ENCODE results near the gene BTG2. TPM values are rescaled to one million over a fixed set of nuclear protein-coding genes. Genes with fewer than 3 reads are reported as not detected.

BTG2 gene
- total RNA-seq, 1 experiment from 2014 or later = 2.9 TPM

GRCh38 chr1:203304391-203304918, 864 bp upstream of the BTG2 start:
- WGBS (ENCODE audit: extremely low coverage, insufficient read length, low lambda C conversion rate) = no CpG with 5 or more reads among the region's 9 CpGs
- H4K5ac ChIP-seq (ENCODE audit: insufficient read length, low read depth, low read length) = no peak overlapping the region
- H3K27me3 ChIP-seq (ENCODE audit: insufficient read depth, low read length) = peaks cover 75% of the 10 kb centered on the region
- no peak overlapping the region for H3K27ac Mint-ChIP-seq
- H3K4ac ChIP-seq (ENCODE audit: low read depth, low read length) = no peak overlapping the region
- no peak overlapping the region for H2BK15ac ChIP-seq (ENCODE audit: low read depth, low read length)
- H3K56ac ChIP-seq (ENCODE audit: insufficient read length, low read depth, low read length) = no peak overlapping the region
- no peak overlapping the region for H2BK120ac ChIP-seq (ENCODE audit: low read depth, low read length, poor library complexity, severe bottlenecking)
- peaks cover 98% of the 10 kb centered on the region for H3K27me3 Mint-ChIP-seq (ENCODE audit: low read depth)
- H3K9me3 ChIP-seq (ENCODE audit: control insufficient read depth, low read depth, low read length) = no peaks in the 10 kb centered on the region
- no peaks in the 10 kb centered on the region for H3K36me3 Mint-ChIP-seq (ENCODE audit: insufficient read depth in 1 of 3, low read depth in 3 of 3)
- no peak overlapping the region for H2BK12ac ChIP-seq (ENCODE audit: insufficient read length, low read depth, low read length)
- H4K20me1 ChIP-seq (ENCODE audit: control insufficient read depth, insufficient read depth, insufficient read length) = no peaks in the 10 kb centered on the region
- H3K23me2 ChIP-seq (ENCODE audit: insufficient read length, low read depth, low read length, poor library complexity, severe bottlenecking) = peaks cover 13% of the 10 kb centered on the region
- no peak overlapping the region for H3K9ac ChIP-seq (ENCODE audit: extremely low read depth, insufficient read length, low read length)
- no peak for DNase-seq
- no peak overlapping the region for H2AK5ac ChIP-seq (ENCODE audit: insufficient read length, low read length)
- H3K14ac ChIP-seq (ENCODE audit: insufficient read depth, low read length) = peak overlapping the region; percentile 48; the same call in 1 of the 2 replicates
- TF ChIP-seq, protein P1, sequence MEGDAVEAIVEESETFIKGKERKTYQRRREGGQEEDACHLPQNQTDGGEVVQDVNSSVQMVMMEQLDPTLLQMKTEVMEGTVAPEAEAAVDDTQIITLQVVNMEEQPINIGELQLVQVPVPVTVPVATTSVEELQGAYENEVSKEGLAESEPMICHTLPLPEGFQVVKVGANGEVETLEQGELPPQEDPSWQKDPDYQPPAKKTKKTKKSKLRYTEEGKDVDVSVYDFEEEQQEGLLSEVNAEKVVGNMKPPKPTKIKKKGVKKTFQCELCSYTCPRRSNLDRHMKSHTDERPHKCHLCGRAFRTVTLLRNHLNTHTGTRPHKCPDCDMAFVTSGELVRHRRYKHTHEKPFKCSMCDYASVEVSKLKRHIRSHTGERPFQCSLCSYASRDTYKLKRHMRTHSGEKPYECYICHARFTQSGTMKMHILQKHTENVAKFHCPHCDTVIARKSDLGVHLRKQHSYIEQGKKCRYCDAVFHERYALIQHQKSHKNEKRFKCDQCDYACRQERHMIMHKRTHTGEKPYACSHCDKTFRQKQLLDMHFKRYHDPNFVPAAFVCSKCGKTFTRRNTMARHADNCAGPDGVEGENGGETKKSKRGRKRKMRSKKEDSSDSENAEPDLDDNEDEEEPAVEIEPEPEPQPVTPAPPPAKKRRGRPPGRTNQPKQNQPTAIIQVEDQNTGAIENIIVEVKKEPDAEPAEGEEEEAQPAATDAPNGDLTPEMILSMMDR (conservative IDR thresholded peaks at IDR 0.05) = no peak
- H3K4me1 ChIP-seq (ENCODE audit: insufficient read depth, low read length) = peaks cover 10% of the 10 kb centered on the region
- no peaks in the 10 kb centered on the region for H3K79me1 ChIP-seq (ENCODE audit: insufficient read depth, low read depth, low read length, poor library complexity, severe bottlenecking)
- peaks cover 44 to 46% of the 10 kb centered on the region in 2 experiments for H3K4me1 Mint-ChIP-seq
- H3K27ac ChIP-seq (ENCODE audit: insufficient read length, low read depth, low read length) = no peak overlapping the region
- H2AFZ ChIP-seq (ENCODE audit: low read length) = no peak overlapping the region
- no peaks in the 10 kb centered on the region for H3K79me2 ChIP-seq (ENCODE audit: insufficient read depth, low read length)
- H3K18ac ChIP-seq (ENCODE audit: insufficient read length, low read depth, low read length) = peak overlapping the region; percentile 12
- no peak overlapping the region for H4K91ac ChIP-seq (ENCODE audit: insufficient read length, low read depth, low read length)
- no peaks in the 10 kb centered on the region; a peak in 1 of 5 replicates for H3K9me3 Mint-ChIP-seq
- no peak overlapping the region for H2BK5ac ChIP-seq (ENCODE audit: insufficient read length, low read length)
- peak overlapping the region; percentile 56 to 79 for H3K4me3 Mint-ChIP-seq
- no peak overlapping the region for H4K8ac ChIP-seq (replicated peaks; ENCODE audit: insufficient read length, low read depth, low read length)
- H3T11ph ChIP-seq (ENCODE audit: low read length) = no peak overlapping the region
- no peak overlapping the region for H3K23ac ChIP-seq (ENCODE audit: insufficient read length, low read depth, low read length)
- peak overlapping the region; percentile 54 for H3K4me2 ChIP-seq (ENCODE audit: insufficient read depth, insufficient read length, low read length)
- H2BK20ac ChIP-seq (ENCODE audit: low read depth, low read length, poor library complexity, severe bottlenecking) = no peak overlapping the region
